HG03280 (cell line): ENCODE measurements around the gene PICALM.

Experiments
- ATAC-seq: cut with Tn5 transposase; IDR thresholded peaks from one replicate; pipeline ENCODE4 v1.9.1; 2021; ENCODE audit warnings: mild to moderate bottlenecking, moderate library complexity; ENCODE audit not compliant: unreplicated experiment

PICALM gene

DNA sequence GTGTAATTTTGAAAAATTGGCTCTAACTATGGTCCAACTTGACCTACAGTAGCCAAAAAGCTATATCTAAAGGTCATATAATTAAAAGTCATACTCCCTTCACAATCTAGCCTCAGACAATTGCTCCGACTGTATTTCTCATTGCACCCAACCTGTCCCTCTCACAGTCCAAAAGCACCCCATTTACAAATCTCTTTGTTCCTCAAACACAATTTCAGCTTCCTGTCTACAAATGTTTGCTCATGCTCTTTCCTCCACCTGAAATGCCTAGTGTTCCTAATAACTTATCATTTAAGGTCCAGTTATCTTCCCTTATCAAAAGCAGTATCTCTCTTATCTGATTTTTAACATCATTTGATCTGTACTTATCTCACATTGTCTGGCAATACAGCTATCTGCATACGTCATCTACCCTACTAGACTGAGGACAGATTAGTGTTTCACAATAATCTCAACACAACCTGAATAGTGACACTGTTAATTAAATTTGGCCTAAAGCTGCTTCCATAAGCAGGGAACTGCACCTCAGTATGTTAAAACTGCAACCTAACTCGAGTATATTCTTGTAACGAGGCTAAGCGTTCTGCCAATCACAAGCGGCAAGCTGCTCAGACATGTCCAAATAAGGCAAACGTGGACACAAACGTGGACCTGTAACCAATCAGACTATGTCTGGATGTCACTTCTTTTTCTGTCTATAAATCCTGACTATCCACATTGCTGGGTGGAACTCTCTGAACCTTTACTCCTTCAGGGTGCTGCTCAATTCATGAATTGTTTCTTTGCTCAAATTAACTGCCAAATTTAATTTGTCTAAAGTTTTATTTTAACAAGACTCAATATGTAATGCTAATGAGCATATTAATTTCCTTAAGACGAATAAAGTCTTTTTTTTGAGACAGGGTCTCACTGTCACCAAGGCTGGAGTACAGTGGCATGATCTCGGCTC lies 15.9 kb downstream of the PICALM start:
- no peak for ATAC-seq

DNA sequence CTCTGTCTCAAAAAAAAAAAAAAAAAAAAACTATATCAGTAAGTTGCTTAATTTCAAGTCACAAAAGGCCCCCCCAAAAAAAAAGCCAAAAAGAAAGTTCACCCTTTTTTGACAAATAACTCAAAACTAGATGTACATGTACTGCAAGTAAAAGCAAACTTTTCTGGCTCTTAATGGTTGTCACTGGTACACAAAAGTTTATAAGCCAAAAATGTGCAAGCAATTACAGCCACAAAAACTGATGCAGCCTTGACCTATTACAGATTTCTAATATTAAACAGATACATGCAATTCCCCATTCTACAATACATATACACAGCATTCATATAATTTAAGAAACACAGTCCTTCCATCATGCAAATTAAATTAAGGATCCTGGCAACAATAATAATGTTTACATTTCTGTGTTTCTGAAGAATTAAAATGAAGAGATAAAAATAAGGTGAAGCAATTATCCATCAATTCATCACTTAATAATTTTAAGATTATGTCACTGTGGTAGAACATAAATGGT lies 18.6 kb downstream of the PICALM start:
- ATAC-seq = no peak

DNA sequence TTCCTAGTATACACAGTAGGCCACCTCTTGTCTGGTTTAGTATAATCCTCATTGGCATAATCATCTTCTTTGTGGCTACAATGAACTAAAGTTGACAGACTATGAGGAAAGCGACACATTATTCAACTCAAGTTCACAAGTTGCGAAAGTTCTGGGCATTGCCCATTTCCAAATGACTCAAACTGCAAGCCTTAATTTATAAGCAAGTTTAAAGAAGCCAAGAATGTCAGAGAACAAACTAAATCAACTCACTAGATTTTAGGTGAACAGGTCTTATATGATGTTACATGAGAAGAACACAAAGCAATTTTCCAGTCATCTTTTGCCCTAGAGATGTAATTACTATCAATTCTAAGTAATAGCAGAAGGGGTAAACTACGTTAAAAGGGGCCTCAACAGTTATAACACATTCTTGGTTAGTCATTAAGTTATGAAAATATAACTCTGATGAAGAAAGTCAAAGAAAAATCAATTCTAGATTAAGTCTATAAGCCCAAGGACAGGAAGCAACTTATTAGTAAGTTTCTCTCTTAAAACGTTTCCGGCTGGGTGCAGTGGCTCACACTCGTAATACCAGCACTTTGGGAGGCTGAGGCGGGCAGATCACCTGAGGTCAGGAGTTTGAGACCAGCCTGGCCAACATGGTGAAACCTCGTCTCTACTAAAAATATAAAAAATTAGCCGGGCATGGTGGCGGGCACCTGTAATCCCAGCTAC lies 21.5 kb downstream of the PICALM start:
- ATAC-seq = peak; percentile 42

DNA sequence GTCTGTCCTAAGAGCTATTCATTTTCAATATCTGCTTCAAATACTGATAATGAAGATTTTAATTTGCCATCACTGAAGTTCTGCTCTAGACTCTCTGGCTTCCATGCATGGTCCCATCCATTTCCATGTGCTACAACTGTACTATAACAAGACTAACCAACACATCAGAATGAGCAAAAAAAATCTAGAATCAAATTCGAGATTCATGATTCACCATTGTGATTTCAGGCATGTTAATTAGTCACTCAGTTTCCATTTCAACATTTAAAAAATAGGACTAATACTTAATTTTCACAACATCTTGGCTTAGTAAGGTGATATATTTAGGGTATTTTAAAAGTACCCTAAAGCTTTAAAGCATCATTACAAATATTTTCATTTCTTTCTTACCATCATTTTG lies 22.8 kb downstream of the PICALM start:
- no peak for ATAC-seq

DNA sequence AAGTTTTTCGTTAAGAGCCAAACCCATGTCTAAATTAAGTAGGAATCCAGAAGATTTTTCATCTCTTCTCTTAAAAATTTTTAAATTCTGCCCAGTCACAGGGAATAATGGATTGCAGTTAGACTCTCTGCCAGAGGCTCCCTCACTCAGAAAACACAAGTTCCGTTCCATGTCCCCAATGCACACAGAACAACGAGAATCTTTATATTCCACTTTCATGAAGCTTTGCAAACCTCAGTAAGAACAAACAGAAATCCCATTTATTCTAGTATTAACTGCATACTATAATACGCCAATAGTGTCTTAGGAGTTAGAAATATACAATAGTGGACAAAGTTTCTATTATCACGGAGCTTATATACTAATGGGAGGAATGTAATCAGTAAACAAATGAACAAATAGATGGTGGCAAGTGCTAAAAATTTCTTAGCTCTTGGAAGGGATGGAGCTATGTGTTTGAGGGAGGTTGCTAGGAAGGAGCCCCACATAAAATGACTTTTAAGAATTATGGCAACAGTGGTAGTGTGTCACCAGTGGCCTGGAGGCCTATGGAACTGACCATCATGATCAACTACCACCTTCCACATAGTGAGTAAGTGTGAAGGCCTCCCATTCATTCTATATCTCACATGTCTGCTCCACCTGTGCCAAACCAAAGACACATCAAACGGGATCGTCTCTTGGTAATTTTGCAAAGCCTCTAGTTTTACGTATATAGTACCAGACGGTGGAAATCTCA lies 24.9 kb downstream of the PICALM start:
- no peak for ATAC-seq

DNA sequence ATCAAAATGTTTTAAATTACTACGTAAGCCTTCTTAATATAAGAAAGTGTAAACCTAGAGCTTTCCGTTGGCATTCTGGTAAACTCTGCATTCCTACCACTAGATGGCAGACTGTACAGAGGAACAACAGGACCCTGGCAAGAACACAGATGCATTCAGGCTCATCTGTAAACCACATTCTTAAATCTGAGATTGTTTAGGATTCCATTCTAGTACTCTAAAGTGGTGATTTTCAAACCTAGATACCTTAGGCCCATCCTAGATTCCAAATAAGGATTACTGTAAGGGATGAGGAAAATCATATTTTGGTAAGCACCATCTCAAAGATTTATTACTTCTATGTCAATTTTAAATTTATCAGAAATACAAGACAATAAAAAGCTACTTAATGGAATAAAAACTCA lies 26.9 kb downstream of the PICALM start:
- peak; percentile 70 for ATAC-seq

GRCh38 chr11:86040919-86041850 lies 27.7 kb downstream of the PICALM start:
- no peak for ATAC-seq

DNA sequence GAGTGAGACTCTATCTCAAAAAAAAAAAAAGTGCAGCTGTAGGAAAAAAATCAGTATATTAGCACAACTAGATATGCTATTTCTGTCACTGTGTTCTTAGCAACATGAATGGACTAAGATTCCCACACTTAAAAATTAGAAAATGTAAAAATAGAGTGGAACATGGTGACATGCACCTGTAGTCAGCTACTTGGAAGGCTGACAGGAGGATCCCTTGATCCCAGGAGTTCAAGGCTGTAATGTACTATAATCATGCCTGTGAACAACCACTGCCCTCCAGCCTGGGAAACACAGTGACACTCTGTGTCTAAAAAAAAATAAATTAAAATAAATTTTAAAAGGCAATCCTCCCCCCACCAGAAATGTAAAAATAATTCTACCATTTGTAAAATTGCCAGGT lies 29.8 kb downstream of the PICALM start:
- no peak for ATAC-seq

GRCh38 chr11:86037743-86038142 lies 31.1 kb downstream of the PICALM start:
- ATAC-seq = no peak

- no peak for ATAC-seq
These were observed 33.0 kb downstream of the PICALM start for GRCh38 chr11:86035920-86036319.

GRCh38 chr11:86035164-86035563 lies 33.7 kb downstream of the PICALM start:
- ATAC-seq = no peak

GRCh38 chr11:86034710-86035109 lies 34.2 kb downstream of the PICALM start:
- no peak for ATAC-seq

GRCh38 chr11:86021377-86021776 lies 47.5 kb downstream of the PICALM start:
- ATAC-seq = no peak

DNA sequence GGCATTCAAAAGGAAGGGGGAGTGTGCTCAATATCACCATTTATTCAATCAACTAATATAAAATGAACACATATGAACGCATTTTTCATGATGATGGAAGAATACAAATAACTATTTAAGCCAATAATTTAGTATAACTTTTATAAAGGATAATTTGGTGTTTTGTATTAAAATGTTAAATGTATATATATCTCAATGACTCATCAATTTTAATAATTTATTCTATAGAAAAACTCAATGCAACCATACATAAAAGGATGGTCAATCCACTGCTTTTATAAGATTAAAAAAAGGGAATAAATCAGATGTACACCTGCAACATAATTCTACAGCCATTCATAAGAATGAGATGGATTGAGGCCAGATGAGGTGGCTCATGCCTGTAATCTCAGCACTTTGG lies 50.6 kb downstream of the PICALM start:
- no peak for ATAC-seq

- ATAC-seq = no peak
These were observed 52.4 kb downstream of the PICALM start for GRCh38 chr11:86016451-86016850.

DNA sequence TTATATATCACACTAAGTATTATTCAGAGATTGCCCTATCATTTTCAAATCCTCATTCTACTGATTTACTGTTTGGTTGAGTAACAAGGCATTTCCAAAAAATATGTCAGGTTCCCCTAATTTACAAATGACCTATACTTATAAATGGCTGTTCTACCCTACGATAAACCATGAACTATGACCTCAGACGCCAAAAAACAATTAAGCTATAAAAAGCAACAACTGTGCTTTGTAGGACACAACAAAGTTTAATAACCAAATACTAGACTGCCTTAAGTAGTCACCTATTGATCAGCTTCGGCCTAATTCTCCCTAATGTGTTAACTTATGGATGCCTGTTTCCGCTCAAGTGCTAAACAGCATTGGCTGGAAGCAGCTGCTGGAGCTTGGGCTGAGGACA lies 53.2 kb downstream of the PICALM start:
- ATAC-seq = no peak

DNA sequence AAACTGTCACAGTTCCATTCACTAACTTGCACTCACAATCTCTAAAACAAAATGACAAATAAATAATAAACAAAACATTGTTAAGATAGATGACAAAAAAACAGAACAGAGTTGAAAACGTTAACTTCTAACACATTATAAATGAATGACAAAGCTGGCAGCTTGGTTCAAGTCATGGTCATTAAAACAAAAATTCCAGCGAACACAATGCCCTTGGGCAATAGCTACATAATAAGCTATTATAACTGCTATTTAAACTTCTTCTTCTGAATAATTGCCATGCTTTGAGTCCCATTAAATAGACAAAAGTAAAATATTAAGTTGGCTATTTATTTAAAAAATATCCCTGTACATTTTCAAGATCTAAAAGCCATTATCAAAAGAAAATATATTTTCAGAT lies 54.7 kb downstream of the PICALM start:
- no peak for ATAC-seq

DNA sequence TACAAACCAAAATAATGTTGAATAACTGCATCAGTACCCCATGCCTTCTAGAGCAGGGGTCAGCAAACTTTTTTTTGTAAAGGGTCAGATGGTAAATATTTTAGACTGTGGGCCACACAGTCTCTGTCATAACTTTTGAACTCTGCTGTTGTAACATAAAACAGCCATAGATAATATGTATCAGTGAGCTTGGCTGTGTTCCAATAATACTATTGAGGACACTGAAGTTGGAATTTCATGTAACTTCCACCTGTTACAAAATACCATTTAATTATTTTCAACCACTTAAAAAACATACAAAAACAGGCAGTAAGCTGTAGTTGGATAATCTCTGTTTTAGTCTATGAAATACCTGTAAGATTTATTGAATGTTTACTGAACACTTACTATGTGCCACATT lies 55.2 kb downstream of the PICALM start:
- ATAC-seq = no peak

DNA sequence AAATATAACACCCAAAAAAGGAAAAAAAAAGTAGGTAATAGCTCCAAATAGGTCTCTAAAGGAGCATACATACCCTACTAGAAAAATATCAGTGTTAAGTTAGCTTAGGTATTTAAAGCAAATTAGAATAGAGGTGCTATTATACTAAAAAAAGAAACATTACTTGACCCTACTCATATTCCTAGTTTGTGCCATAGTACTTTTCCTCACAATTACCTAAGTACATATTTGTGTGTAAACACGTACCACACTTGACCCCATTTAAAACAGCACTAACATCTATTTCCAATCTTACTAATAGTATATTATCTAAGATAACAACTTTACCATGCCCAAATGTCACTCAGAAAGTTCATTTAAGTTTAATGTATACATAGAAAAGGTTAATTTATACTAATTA lies 57.7 kb downstream of the PICALM start:
- ATAC-seq = no peak

DNA sequence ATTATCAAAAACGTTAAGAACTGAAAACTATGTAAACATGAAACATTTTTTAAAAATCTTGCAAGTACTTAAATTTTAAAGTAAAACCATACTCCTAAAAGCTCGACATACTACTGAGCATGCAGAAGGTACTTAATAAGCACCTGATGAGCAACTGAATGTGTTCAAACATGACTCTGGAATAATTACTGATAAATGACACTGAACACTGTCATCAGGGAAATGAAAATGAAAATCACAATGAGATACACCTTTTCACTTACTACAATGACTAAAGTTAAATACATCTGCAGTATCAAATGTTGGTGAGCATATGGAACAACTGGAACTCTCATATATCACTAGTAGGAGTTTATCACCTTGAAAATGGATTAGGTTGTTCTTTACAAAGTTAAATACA lies 65.2 kb downstream of the PICALM start:
- no peak for ATAC-seq
